Measurements from ENCODE around the gene ABCA2.

ABCA2 gene

GRCh38 chr9:136977649-136978072 is 50.4 kb downstream of the ABCA2 start:
- TF ChIP-seq POLR2AphosphoS5 (IDR thresholded peaks at IDR 0.05; ENCODE audit: low read depth, low read length), result no peak
- no peak for TF ChIP-seq TAF1 (IDR thresholded peaks at IDR 0.05; ENCODE audit: borderline replicate concordance, insufficient read depth, low read length)
- TF ChIP-seq FOXP2 (optimal IDR thresholded peaks at IDR 0.05; ENCODE audit: borderline replicate concordance, extremely low read depth, extremely low read length, insufficient read depth), result no peak
- TF ChIP-seq, protein P1, sequence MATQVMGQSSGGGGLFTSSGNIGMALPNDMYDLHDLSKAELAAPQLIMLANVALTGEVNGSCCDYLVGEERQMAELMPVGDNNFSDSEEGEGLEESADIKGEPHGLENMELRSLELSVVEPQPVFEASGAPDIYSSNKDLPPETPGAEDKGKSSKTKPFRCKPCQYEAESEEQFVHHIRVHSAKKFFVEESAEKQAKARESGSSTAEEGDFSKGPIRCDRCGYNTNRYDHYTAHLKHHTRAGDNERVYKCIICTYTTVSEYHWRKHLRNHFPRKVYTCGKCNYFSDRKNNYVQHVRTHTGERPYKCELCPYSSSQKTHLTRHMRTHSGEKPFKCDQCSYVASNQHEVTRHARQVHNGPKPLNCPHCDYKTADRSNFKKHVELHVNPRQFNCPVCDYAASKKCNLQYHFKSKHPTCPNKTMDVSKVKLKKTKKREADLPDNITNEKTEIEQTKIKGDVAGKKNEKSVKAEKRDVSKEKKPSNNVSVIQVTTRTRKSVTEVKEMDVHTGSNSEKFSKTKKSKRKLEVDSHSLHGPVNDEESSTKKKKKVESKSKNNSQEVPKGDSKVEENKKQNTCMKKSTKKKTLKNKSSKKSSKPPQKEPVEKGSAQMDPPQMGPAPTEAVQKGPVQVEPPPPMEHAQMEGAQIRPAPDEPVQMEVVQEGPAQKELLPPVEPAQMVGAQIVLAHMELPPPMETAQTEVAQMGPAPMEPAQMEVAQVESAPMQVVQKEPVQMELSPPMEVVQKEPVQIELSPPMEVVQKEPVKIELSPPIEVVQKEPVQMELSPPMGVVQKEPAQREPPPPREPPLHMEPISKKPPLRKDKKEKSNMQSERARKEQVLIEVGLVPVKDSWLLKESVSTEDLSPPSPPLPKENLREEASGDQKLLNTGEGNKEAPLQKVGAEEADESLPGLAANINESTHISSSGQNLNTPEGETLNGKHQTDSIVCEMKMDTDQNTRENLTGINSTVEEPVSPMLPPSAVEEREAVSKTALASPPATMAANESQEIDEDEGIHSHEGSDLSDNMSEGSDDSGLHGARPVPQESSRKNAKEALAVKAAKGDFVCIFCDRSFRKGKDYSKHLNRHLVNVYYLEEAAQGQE (IDR thresholded peaks at IDR 0.05; ENCODE audit: insufficient read depth in 1 of 2, low read depth in 2 of 2, low read length in 2 of 2), result no peak
- TF ChIP-seq SIN3A (IDR thresholded peaks at IDR 0.05; ENCODE audit: borderline replicate concordance, insufficient read depth, low read length), result no peak

GRCh38 chr9:136977223-136977622 is 50.8 kb downstream of the ABCA2 start, which contains the start of gene PTGDS:
PTGDS (plus strand) TSS chr9:136977504; CDS start chr9:136977579, 75 bp downstream.
- TF ChIP-seq POLR2AphosphoS5 (IDR thresholded peaks at IDR 0.05; ENCODE audit: low read depth, low read length) (no peak), SIN3A (IDR thresholded peaks at IDR 0.05; ENCODE audit: borderline replicate concordance, insufficient read depth, low read length) (no peak), FOXP2 (optimal IDR thresholded peaks at IDR 0.05; ENCODE audit: borderline replicate concordance, extremely low read depth, extremely low read length, insufficient read depth) (no peak), TAF1 (IDR thresholded peaks at IDR 0.05; ENCODE audit: borderline replicate concordance, insufficient read depth, low read length) (no peak)
- TF ChIP-seq, protein P1 (IDR thresholded peaks at IDR 0.05; ENCODE audit: insufficient read depth in 1 of 2, low read depth in 2 of 2, low read length in 2 of 2), result no peak

- TF ChIP-seq, protein P1 (IDR thresholded peaks at IDR 0.05; ENCODE audit: insufficient read depth in 1 of 2, low read depth in 2 of 2, low read length in 2 of 2), result no peak
- TF ChIP-seq FOXP2 (optimal IDR thresholded peaks at IDR 0.05; ENCODE audit: borderline replicate concordance, extremely low read depth, extremely low read length, insufficient read depth) (no peak), SIN3A (IDR thresholded peaks at IDR 0.05; ENCODE audit: borderline replicate concordance, insufficient read depth, low read length) (no peak), TAF1 (IDR thresholded peaks at IDR 0.05; ENCODE audit: borderline replicate concordance, insufficient read depth, low read length) (no peak), POLR2AphosphoS5 (IDR thresholded peaks at IDR 0.05; ENCODE audit: low read depth, low read length) (no peak)
Measured at GRCh38 chr9:136975644-136976043, 52.4 kb downstream of the ABCA2 start.

DNA sequence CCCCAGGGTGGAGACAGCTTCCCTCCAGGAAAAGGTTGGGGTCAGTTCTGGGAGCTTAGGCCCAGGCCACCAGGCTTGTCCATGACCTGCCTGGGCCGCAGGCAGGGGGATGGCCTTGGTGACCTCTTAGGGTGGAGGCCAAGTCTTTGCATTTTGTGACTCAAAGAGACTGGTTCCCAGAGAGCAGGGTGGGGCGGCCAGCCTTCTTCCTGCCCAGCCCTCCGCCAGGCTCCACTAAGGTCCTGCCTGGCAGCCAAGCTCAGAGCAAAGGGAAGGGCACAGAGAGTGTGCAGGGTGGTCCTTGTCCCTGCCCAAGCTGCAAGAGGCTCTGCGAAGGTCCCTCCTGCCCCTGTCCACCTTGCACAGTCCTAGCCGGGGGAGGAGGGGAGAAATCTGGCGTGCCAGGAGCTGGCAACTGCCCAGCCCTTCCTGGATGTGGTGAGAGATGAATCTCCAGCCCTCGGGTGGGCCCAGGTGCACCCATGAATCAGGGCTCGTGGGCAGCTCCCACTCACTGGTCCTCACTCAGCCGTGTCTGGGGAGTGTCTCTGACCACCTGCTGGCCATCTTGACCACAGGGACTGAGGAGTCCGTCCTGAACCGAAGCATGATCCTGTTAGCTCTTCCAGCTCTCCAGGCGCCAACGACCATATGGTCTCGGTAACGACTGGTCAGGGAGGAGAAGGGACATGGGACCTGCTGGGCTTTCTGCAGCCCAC is 53.1 kb downstream of the ABCA2 start:
- TF ChIP-seq SIN3A (IDR thresholded peaks at IDR 0.05; ENCODE audit: borderline replicate concordance, insufficient read depth, low read length), result no peak
- TF ChIP-seq POLR2AphosphoS5 (IDR thresholded peaks at IDR 0.05; ENCODE audit: low read depth, low read length), result no peak
- no peak for TF ChIP-seq FOXP2 (optimal IDR thresholded peaks at IDR 0.05; ENCODE audit: borderline replicate concordance, extremely low read depth, extremely low read length, insufficient read depth)
- TF ChIP-seq, protein P1 (IDR thresholded peaks at IDR 0.05; ENCODE audit: insufficient read depth in 1 of 2, low read depth in 2 of 2, low read length in 2 of 2), result no peak
- TF ChIP-seq TAF1 (IDR thresholded peaks at IDR 0.05; ENCODE audit: borderline replicate concordance, insufficient read depth, low read length), result no peak

Data from PFSK-1 (cell line).